Epithelial cell of esophagus (primary cell): ENCODE measurements around the gene TMEM52.

Experiments
- DNase-seq: peaks from one replicate; pipeline ENCODE4 v3.0.0; 2010; ENCODE audit warnings: low read depth
- H3K4me3 ChIP-seq: 2 replicates; pipeline ENCODE4 v1.5.1; 2011; ENCODE audit warnings: mild to moderate bottlenecking, low read length, control low read depth
- CTCF ChIP-seq: IDR thresholded peaks from 2 replicates; pipeline ENCODE4 v1.5.1; 2011; ENCODE audit warnings: low read depth, mild to moderate bottlenecking, low read length, control low read depth, inconsistent platforms; ENCODE audit not compliant: insufficient read depth; ENCODE audit errors: missing control alignments

The TMEM52 gene

GRCh38 chr1:1956586-1957532, 37.8 kb upstream of the TMEM52 start:
- H3K4me3 ChIP-seq: no peak overlapping the region
- no peak for DNase-seq
- no peak for TF ChIP-seq CTCF

GRCh38 chr1:1956101-1956500, 37.0 kb upstream of the TMEM52 start:
- DNase-seq: no peak
- no peak overlapping the region for H3K4me3 ChIP-seq
- TF ChIP-seq CTCF: no peak

- no peak for TF ChIP-seq CTCF
- DNase-seq: no peak
- no peak overlapping the region for H3K4me3 ChIP-seq
These were observed 36.6 kb upstream of the TMEM52 start for GRCh38 chr1:1955621-1956094.

GRCh38 chr1:1954831-1955441, 35.9 kb upstream of the TMEM52 start:
- H3K4me3 ChIP-seq: no peak overlapping the region
- no peak for DNase-seq
- TF ChIP-seq CTCF: no peak

GRCh38 chr1:1954015-1954414, 34.9 kb upstream of the TMEM52 start:
- no peak for TF ChIP-seq CTCF
- DNase-seq: no peak
- H3K4me3 ChIP-seq: no peak overlapping the region

- DNase-seq: no peak
- no peak for TF ChIP-seq CTCF
- H3K4me3 ChIP-seq: no peak overlapping the region
These were observed 31.9 kb upstream of the TMEM52 start for GRCh38 chr1:1950940-1951339.

GRCh38 chr1:1948783-1949182, 29.7 kb upstream of the TMEM52 start:
- TF ChIP-seq CTCF: no peak
- H3K4me3 ChIP-seq: no peak overlapping the region
- DNase-seq: no peak
